OCI-LY7 (cell line): ENCODE data around the gene PRKAB1. TPM values are rescaled to one million over a fixed set of nuclear protein-coding genes. Genes with fewer than 3 reads are reported as not detected.

ENCODE experiments used
- BruUV-seq: library from RNA; stranded (reverse); fragments of 400-500 nt; replicated peaks from 2 replicates; lab custom pipeline; 2021; lab: Mats Ljungman, UMichigan
- CTCF ChIA-PET: fragments of 300-600 bp; sonication (Branson Sonifier 250); formaldehyde crosslinking; loops from one replicate; lab custom pipeline; 2022; ENCODE audit warnings: antibody characterized with exemption; ENCODE audit not compliant: unreplicated experiment; lab: Charles Lee
- POLR2A ChIA-PET: fragments of 300-600 bp; sonication (Branson Sonifier 250); formaldehyde crosslinking; loops from one replicate; lab custom pipeline; 2022; ENCODE audit warnings: antibody characterized with exemption; lab: Charles Lee
- DNase-seq: peaks from one replicate; pipeline ENCODE4 v3.0.0-alpha.2; 2015; ENCODE audit warnings: low spot score
- H2AFZ ChIP-seq: fragments of 200-600 bp; sonication (generic), shearing (Covaris generic); 2 replicates; pipeline ENCODE4 v1.6.1; 2014; ENCODE audit warnings: mild to moderate bottlenecking, antibody characterized with exemption, low read length, moderate library complexity
- H3K27ac ChIP-seq: fragments of 200-600 bp; sonication (generic); 2 replicates; pipeline ENCODE4 v1.5.1; 2014; ENCODE audit warnings: mixed run types, low read depth, mild to moderate bottlenecking, moderate library complexity, low read length, inconsistent platforms; ENCODE audit not compliant: poor library complexity, severe bottlenecking
- H3K36me3 ChIP-seq: fragments of 200-600 bp; sonication (generic); 2 replicates; pipeline ENCODE4 v1.6.1; 2014; ENCODE audit warnings: mild to moderate bottlenecking, antibody characterized with exemption, low read length, moderate library complexity, mixed read lengths; ENCODE audit not compliant: insufficient read depth
- H3K4me1 ChIP-seq: fragments of 200-600 bp; sonication (generic); 2 replicates; pipeline ENCODE4 v1.5.1; 2014; ENCODE audit warnings: mild to moderate bottlenecking, low read length; ENCODE audit not compliant: insufficient read depth, poor library complexity, severe bottlenecking
- H3K4me2 ChIP-seq: fragments of 200-600 bp; sonication (generic); 2 replicates; pipeline ENCODE4 v1.6.1; 2014; ENCODE audit warnings: mild to moderate bottlenecking, low read length
- H3K4me3 ChIP-seq: fragments of 200-600 bp; sonication (generic); 2 replicates; pipeline ENCODE4 v1.5.1; 2014; ENCODE audit warnings: mild to moderate bottlenecking, low read depth, low read length; ENCODE audit not compliant: poor library complexity, severe bottlenecking
- H3K79me2 ChIP-seq: fragments of 200-600 bp; sonication (generic); 2 replicates; pipeline ENCODE4 v1.6.1; 2016; ENCODE audit warnings: low read depth, mild to moderate bottlenecking, low read length, moderate library complexity, mixed read lengths; ENCODE audit not compliant: insufficient read depth
- H3K9me2 ChIP-seq: fragments of 200-600 bp; sonication (generic); 2 replicates; pipeline ENCODE4 v1.6.1; 2016; ENCODE audit warnings: mild to moderate bottlenecking, low read length, mixed read lengths; ENCODE audit not compliant: insufficient read depth
- H3K9me3 ChIP-seq: fragments of 200-600 bp; sonication (generic); 2 replicates; pipeline ENCODE4 v1.6.1; 2014; ENCODE audit warnings: mild to moderate bottlenecking, mixed run types, low read length, mixed read lengths
- H4K20me1 ChIP-seq: fragments of 200-600 bp; sonication (generic); 2 replicates; pipeline ENCODE4 v1.6.1; 2014; ENCODE audit warnings: mild to moderate bottlenecking, antibody characterized with exemption, low read length, moderate library complexity, mixed read lengths; ENCODE audit not compliant: insufficient read depth
- EZH2phosphoT487 ChIP-seq: fragments of 200-600 bp; sonication (generic); IDR thresholded peaks from 2 replicates; pipeline ENCODE4 v1.6.1; 2018; ENCODE audit warnings: low read depth, borderline replicate concordance, mild to moderate bottlenecking, mixed run types, antibody characterized with exemption, low read length, moderate library complexity, mixed read lengths
- intact Hi-C: fragments of 100-400 bp; cut with micrococcal nuclease; formaldehyde crosslinking; loops from one replicate; pipeline ENCODE4 v1.10.0; 2022; ENCODE audit not compliant: unreplicated experiment
- total RNA-seq, 2 experiments: library from RNA; depleted of rRNA in 1 of 2; stranded (reverse); fragments of >200 nt in 1 of 2; shearing (Covaris generic) in 1 of 2; gene quantifications; 2 replicates each; pipeline ENCODE4 v1.2.3, GENCODE V29; 2014 to 2022
- TF ChIP-seq, protein P1 (sequence below): fragments of 200-600 bp; sonication (generic); conservative IDR thresholded peaks from 2 replicates; pipeline ENCODE4 v1.5.1; 2014; ENCODE audit warnings: mild to moderate bottlenecking, antibody characterized with exemption, low read length, moderate library complexity, mixed read lengths

PRKAB1 gene
- total RNA-seq, 2 experiments from 2014 or later, result 32.4 to 45.1 TPM

DNA sequence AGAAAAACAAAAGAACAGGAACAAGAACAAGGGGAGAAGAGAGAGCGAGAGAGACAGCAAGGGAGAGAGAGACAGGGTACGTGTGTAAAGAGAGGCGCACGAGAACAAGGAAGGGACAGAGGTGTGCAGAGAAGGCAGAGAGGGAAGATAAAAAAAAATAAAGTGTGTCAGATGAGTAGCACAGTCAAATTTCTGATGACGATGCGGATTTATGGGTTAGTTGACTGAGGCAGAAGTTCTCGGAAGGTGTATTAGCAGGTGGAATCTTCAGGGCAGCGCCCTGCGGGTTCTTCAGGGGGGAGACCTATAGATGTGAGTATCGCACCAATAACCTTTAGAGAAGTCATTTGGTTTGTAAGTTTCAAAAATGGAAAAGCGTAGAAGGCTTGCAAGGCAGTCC lies 44.8 kb downstream of the PRKAB1 start:
- BruUV-seq, result no TSS peak

DNA sequence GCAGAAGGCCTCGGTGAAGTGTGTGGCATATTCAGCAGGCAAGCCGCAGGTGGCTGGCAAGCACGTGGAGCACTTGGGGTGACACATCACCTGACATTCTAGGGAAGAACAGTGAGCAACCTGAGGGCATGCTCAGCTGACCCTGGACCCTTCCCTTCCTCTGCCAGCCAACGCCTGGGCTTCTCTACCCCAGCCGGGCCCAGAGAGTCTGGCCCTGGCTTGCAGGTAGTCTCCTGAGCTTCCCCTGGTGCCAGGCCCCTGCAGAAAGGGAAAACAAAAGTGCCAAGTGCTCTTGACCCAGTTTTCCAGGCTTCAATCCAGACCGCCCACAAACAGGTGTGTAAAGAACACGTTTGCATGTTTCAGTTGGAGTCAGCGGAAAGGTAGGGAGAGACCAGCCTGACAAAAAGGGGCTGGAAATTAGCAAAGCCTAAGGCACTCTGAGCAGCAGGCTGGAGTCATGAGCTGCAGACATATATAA lies 45.7 kb downstream of the PRKAB1 start:
- Histone ChIP-seq H3K79me2 (no peaks in the 10 kb centered on the region), H2AFZ (no peak overlapping the region), H3K4me3 (no peak overlapping the region), H3K4me2 (no peak overlapping the region), H3K9me2 (no peaks in the 10 kb centered on the region), H3K36me3 (peaks cover 88% of the 10 kb centered on the region), H4K20me1 (no peaks in the 10 kb centered on the region), H3K4me1 (no peaks in the 10 kb centered on the region), H3K9me3 (no peaks in the 10 kb centered on the region), H3K27ac (no peak overlapping the region)
- no peak for DNase-seq
- BruUV-seq, result no TSS peak
- ChIA-PET POLR2A (no interaction called here), CTCF (no interaction called here)
- TF ChIP-seq, protein P1, sequence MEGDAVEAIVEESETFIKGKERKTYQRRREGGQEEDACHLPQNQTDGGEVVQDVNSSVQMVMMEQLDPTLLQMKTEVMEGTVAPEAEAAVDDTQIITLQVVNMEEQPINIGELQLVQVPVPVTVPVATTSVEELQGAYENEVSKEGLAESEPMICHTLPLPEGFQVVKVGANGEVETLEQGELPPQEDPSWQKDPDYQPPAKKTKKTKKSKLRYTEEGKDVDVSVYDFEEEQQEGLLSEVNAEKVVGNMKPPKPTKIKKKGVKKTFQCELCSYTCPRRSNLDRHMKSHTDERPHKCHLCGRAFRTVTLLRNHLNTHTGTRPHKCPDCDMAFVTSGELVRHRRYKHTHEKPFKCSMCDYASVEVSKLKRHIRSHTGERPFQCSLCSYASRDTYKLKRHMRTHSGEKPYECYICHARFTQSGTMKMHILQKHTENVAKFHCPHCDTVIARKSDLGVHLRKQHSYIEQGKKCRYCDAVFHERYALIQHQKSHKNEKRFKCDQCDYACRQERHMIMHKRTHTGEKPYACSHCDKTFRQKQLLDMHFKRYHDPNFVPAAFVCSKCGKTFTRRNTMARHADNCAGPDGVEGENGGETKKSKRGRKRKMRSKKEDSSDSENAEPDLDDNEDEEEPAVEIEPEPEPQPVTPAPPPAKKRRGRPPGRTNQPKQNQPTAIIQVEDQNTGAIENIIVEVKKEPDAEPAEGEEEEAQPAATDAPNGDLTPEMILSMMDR, result no peak
- intact Hi-C loops, result no loop called here

More for the DNA sequence above, 44.8 kb downstream of the PRKAB1 start:
- Histone ChIP-seq H3K36me3 (peaks cover 89% of the 10 kb centered on the region), H3K9me3 (no peaks in the 10 kb centered on the region), H4K20me1 (no peaks in the 10 kb centered on the region), H3K4me3 (no peak overlapping the region), H3K79me2 (no peaks in the 10 kb centered on the region), H3K27ac (no peak overlapping the region), H2AFZ (no peak overlapping the region), H3K4me2 (no peak overlapping the region), H3K4me1 (no peaks in the 10 kb centered on the region), H3K9me2 (no peaks in the 10 kb centered on the region)
- no peak for DNase-seq
- ChIA-PET CTCF (no interaction called here), POLR2A (no interaction called here)
- no peak for TF ChIP-seq EZH2phosphoT487
- TF ChIP-seq, protein P1, result no peak
- intact Hi-C loops, result no loop called here

DNA sequence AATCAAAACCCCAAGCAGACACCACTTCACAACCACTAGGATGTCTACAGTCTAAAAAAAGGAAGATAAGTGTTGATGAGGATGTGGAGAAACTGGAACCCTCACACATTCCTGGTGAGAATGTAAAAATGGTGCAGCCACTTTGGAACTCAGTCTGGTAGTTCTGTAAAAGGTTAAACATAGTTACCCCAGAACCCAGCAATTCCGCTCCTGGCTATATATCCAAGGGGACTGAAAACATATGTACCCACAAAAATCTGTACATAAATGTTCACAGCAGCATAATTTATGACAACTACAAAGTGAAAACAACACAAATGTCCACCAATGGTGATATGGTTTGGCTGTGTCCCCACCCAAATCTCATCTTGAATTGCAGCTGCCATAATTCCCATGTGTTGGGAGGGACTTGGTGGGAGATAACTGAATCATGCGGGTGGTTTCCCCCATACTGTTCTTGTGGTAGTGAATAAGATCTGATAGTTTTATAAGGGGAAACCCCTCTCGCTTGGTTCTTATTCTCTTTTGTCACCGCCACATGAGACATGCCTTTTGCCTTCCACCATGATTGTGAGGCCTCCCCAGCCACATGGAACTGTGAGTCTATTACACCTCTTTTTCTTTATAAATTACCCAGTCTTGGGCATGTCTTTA lies 46.8 kb downstream of the PRKAB1 start:
- no peaks in the 10 kb centered on the region for H3K79me2 ChIP-seq
- no peak overlapping the region for H3K4me3 ChIP-seq

More for the DNA sequence above, 46.8 kb downstream of the PRKAB1 start:
- TF ChIP-seq, protein P1, result no peak
- TF ChIP-seq EZH2phosphoT487, result no peak
- ChIA-PET CTCF (no interaction called here), POLR2A (no interaction called here)
- Histone ChIP-seq H3K9me3 (no peaks in the 10 kb centered on the region), H3K9me2 (no peaks in the 10 kb centered on the region), H3K4me1 (no peaks in the 10 kb centered on the region), H3K36me3 (peaks cover 88% of the 10 kb centered on the region), H3K4me2 (no peak overlapping the region), H2AFZ (no peak overlapping the region), H3K27ac (no peak overlapping the region), H4K20me1 (no peaks in the 10 kb centered on the region)
- DNase-seq, result no peak
- no TSS peak for BruUV-seq
- intact Hi-C loops, result no loop called here
